Activated CD8-positive, alpha-beta memory T cell treated with anti-CD3 and anti-CD28 coated beads, Interleukin-2, amount 10 ng/mL, durations not matched to agents 7 days and 5 days (primary cell): Measurements from ENCODE around the gene POLR3H. TPM values are rescaled to one million over a fixed set of nuclear protein-coding genes. Genes with fewer than 3 reads are reported as not detected.

ENCODE experiments used
- ATAC-seq: fragments of 150-1000 bp; cut with Tn5 transposase; one replicate; pipeline ENCODE4 v1.10.0; 2021; ENCODE audit warnings: moderate library complexity
- CTCF ChIA-PET: fragments of 350-600 bp; sonication (Branson Sonifier 250); formaldehyde crosslinking; loops from one replicate; lab custom pipeline; 2021; ENCODE audit warnings: antibody characterized with exemption; lab: Charles Lee
- DNase-seq: peaks from one replicate; pipeline ENCODE4 v3.0.0-alpha.2; 2020
- H3K27ac Mint-ChIP-seq: one replicate; pipeline ENCODE4 v1.8.0; 2021; ENCODE audit warnings: mild to moderate bottlenecking, mixed read lengths
- H3K27me3 Mint-ChIP-seq: one replicate; pipeline ENCODE4 v1.8.0; 2021; ENCODE audit warnings: mixed read lengths
- H3K36me3 Mint-ChIP-seq: one replicate; pipeline ENCODE4 v1.8.0; 2021; ENCODE audit warnings: mild to moderate bottlenecking, mixed read lengths
- H3K4me1 Mint-ChIP-seq: one replicate; pipeline ENCODE4 v1.8.0; 2021; ENCODE audit warnings: mixed read lengths
- H3K4me3 Mint-ChIP-seq: one replicate; pipeline ENCODE4 v1.8.0; 2021; ENCODE audit warnings: mild to moderate bottlenecking, moderate library complexity, mixed read lengths
- H3K9me3 Mint-ChIP-seq: one replicate; pipeline ENCODE4 v1.8.0; 2022; ENCODE audit warnings: low read depth, mixed read lengths
- total RNA-seq, 2 experiments: library from RNA; stranded (reverse); gene quantifications; one replicate each; pipeline ENCODE4 v1.2.3, GENCODE V29; 2021

The POLR3H gene
- total RNA-seq, 2 experiments from 2014 or later: 32.4 to 43.7 TPM

- Mint-ChIP-seq H3K4me3 (no peak overlapping the region), H3K27me3 (no peaks in the 10 kb centered on the region), H3K36me3 (no peaks in the 10 kb centered on the region), H3K4me1 (peaks cover 20% of the 10 kb centered on the region), H3K27ac (no peak overlapping the region), H3K9me3 (no peaks in the 10 kb centered on the region)
- CTCF ChIA-PET: no interaction called here
- ATAC-seq (no peak), DNase-seq (no peak)
Measured at GRCh38 chr22:41479671-41480396, 64.4 kb downstream of the POLR3H start.

DNA sequence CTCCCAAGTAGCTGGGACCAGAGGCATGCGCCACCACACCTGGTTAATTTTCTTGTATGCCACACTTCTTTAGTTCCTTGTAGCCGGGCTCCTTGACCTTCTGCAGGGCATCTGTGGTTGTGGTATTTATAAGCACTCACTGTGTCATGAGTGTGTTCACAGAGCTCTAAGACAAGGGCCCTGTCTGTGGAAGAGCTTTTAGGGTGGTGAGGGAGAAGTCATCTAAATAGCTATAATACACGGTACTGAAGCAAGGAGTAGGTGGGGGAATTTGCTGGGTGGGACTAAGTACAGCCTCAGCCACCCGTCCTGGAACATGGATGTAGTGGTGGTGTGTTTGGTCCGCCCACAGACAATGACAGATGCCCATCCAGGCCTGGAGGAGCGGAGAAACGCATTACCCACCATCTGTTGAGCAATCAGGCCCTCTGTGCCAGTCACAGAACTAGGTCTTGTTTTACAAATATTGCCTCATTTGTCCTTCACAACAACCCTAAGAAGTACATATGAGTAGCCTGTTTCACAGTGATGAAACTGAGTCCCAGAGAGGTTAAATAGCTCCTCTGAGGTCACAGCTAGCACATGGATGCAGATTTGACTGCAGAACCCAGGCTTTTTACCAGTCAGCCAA lies 65.3 kb downstream of the POLR3H start:
- Mint-ChIP-seq H3K4me3 (no peak overlapping the region), H3K9me3 (no peaks in the 10 kb centered on the region), H3K27me3 (no peaks in the 10 kb centered on the region), H3K4me1 (peaks cover 20% of the 10 kb centered on the region), H3K27ac (no peak overlapping the region), H3K36me3 (no peaks in the 10 kb centered on the region)
- no peak for DNase-seq
- no peak for ATAC-seq
- CTCF ChIA-PET: interaction anchor here (0.6 to 1.5 kb wide), 3 partner anchors 21 to 75 kb away, joined by 3 to 5 read pairs (median 4); no protein-coding TSS in a partner anchor

GRCh38 chr22:41478473-41478872 lies 65.8 kb downstream of the POLR3H start:
- no peak for DNase-seq
- Mint-ChIP-seq H3K27ac (no peak overlapping the region), H3K4me1 (peaks cover 25% of the 10 kb centered on the region), H3K36me3 (no peaks in the 10 kb centered on the region), H3K9me3 (no peaks in the 10 kb centered on the region), H3K4me3 (no peak overlapping the region), H3K27me3 (no peaks in the 10 kb centered on the region)
- no peak for ATAC-seq
- CTCF ChIA-PET: interaction anchor here (0.6 to 1.5 kb wide), 3 partner anchors 22 to 74 kb away, joined by 3 to 5 read pairs (median 4); no protein-coding TSS in a partner anchor

Other genes starting within 250 kb of the POLR3H start
- 10 to 100 TPM; 56.3 to 62.4 TPM for gene ZC3H7B, start 242.9 kb downstream of the POLR3H start, total RNA-seq
- gene TEF, start 162.5 kb downstream of the POLR3H start, total RNA-seq: 1 to 10 TPM; 1.4 to 2.0 TPM
- gene TOB2, start 97.7 kb downstream of the POLR3H start, total RNA-seq: 10 to 100 TPM; 38.8 to 45.1 TPM
- gene PHF5A, start 75.8 kb downstream of the POLR3H start, total RNA-seq: 10 to 100 TPM; 54.5 to 75.0 TPM
- 10 to 100 TPM; 90.0 to 93.3 TPM for gene ACO2, start 75.4 kb downstream of the POLR3H start, total RNA-seq
- not detected for gene CSDC2, start 16.5 kb upstream of the POLR3H start, total RNA-seq
- 10 to 100 TPM; 40.4 to 50.0 TPM for gene PMM1, start 45.4 kb upstream of the POLR3H start, total RNA-seq
- 10 to 100 TPM; 52.7 to 64.9 TPM for gene DESI1, start 76.6 kb upstream of the POLR3H start, total RNA-seq
- gene XRCC6, start 76.8 kb upstream of the POLR3H start, total RNA-seq: 100 to 1,000 TPM; 274 to 359 TPM
- 100 to 1,000 TPM; 176 to 193 TPM for gene SNU13, start 144.4 kb upstream of the POLR3H start, total RNA-seq
- gene MEI1, start 155.0 kb upstream of the POLR3H start, total RNA-seq: 10 to 100 TPM; 37.3 to 45.9 TPM